ENCODE data around the gene OTOP3. TPM values are rescaled to one million over a fixed set of nuclear protein-coding genes. Genes with fewer than 3 reads are reported as not detected.

OTOP3 gene
- total RNA-seq, 4 donors from 2014 or later: 1.6 to 3.8 TPM; not detected in 2

- Histone ChIP-seq H3K4me1 (peaks cover 0 to 15% (median 6%) of the 10 kb centered on the region in 4 donors), H3K9me3 (no peaks in the 10 kb centered on the region), H3K27me3 (no peaks in the 10 kb centered on the region), H3K36me3 (no peaks in the 10 kb centered on the region), H3K27ac (no peak overlapping the region), H3K4me3 (no peak overlapping the region)
- TF ChIP-seq CTCF (IDR thresholded peaks at IDR 0.05) (no peak), POLR2AphosphoS5 (IDR thresholded peaks at IDR 0.05) (no peak), EP300 (IDR thresholded peaks at IDR 0.05; ENCODE audit: low read depth) (no peak), POLR2A (IDR thresholded peaks at IDR 0.05) (no peak)
- in situ Hi-C loops (cut with MboI; ENCODE audit: low pct_ligation_motif_present in 1 of 4, low pct_unique_long_range_greater_than_20kb in 1 of 4, low sequenced_read_pairs in 3 of 4) (no loop called here), intact Hi-C loops (cut with DNase I; ENCODE audit: low total_unique reads) (no loop called here)
- whole genome bisulfite sequencing, 2 donors (ENCODE audit: low coverage in 1 of 2): 89 to 92% methylated on average over 2 to 7 of the region's 7 CpGs
- no peak for DNase-seq
These were observed 58.7 kb downstream of the OTOP3 start for GRCh38 chr17:74994440-74994839.

GRCh38 chr17:74995847-74996246, 60.1 kb downstream of the OTOP3 start:
- Histone ChIP-seq H3K9me3 (no peaks in the 10 kb centered on the region), H3K4me1 (peaks cover 0 to 6% (median 3%) of the 10 kb centered on the region in 4 donors), H3K4me3 (no peak overlapping the region), H3K27me3 (no peaks in the 10 kb centered on the region), H3K27ac (no peak overlapping the region), H3K36me3 (no peaks in the 10 kb centered on the region)
- no peak for DNase-seq
- 70 to 74% methylated on average over 2 to 5 of the region's 5 CpGs for WGBS, 2 donors (ENCODE audit: low coverage in 1 of 2)
- in situ Hi-C loops (cut with MboI; ENCODE audit: low pct_ligation_motif_present in 1 of 4, low pct_unique_long_range_greater_than_20kb in 1 of 4, low sequenced_read_pairs in 3 of 4) (no loop called here), intact Hi-C loops (cut with DNase I; ENCODE audit: low total_unique reads) (no loop called here)
- no peak for TF ChIP-seq POLR2AphosphoS5 (IDR thresholded peaks at IDR 0.05)

- Histone ChIP-seq H3K27me3 (no peaks in the 10 kb centered on the region), H3K4me1 (no peaks in the 10 kb centered on the region), H3K27ac (no peak overlapping the region), H3K4me3 (no peak overlapping the region), H3K36me3 (no peaks in the 10 kb centered on the region), H3K9me3 (no peaks in the 10 kb centered on the region)
- intact Hi-C loops (cut with DNase I; ENCODE audit: low total_unique reads) (no loop called here), in situ Hi-C loops (cut with MboI; ENCODE audit: low pct_ligation_motif_present in 1 of 4, low pct_unique_long_range_greater_than_20kb in 1 of 4, low sequenced_read_pairs in 3 of 4) (no loop called here)
- no peak for DNase-seq
- WGBS, 2 donors (ENCODE audit: low coverage in 1 of 2): 60 to 82% methylated on average over 1 to 6 of the region's 6 CpGs
- TF ChIP-seq POLR2A (IDR thresholded peaks at IDR 0.05) (no peak), EP300 (IDR thresholded peaks at IDR 0.05; ENCODE audit: low read depth) (no peak), POLR2AphosphoS5 (IDR thresholded peaks at IDR 0.05) (no peak), CTCF (IDR thresholded peaks at IDR 0.05) (no peak)
These were observed 63.1 kb downstream of the OTOP3 start for GRCh38 chr17:74998783-74999182.

- TF ChIP-seq POLR2AphosphoS5 (IDR thresholded peaks at IDR 0.05) (no peak), POLR2A (IDR thresholded peaks at IDR 0.05) (no peak), EP300 (IDR thresholded peaks at IDR 0.05; ENCODE audit: low read depth) (no peak), CTCF (IDR thresholded peaks at IDR 0.05) (no peak)
These were observed 63.8 kb downstream of the OTOP3 start for GRCh38 chr17:74999523-74999922.

More at GRCh38 chr17:74999523-74999922, 63.8 kb downstream of the OTOP3 start:
- H3K9me3 ChIP-seq: no peaks in the 10 kb centered on the region
- H3K27ac ChIP-seq: no peak overlapping the region
- H3K36me3 ChIP-seq: no peaks in the 10 kb centered on the region
- H3K4me1 ChIP-seq: no peaks in the 10 kb centered on the region
- intact Hi-C loops (cut with DNase I; ENCODE audit: low total_unique reads): no loop called here
- DNase-seq: no peak
- 84% methylated on average over 4 of the region's 4 CpGs; no CpG with 5 or more reads in 1 of the 2 donors for WGBS, 2 donors (ENCODE audit: low coverage in 1 of 2)
- in situ Hi-C loops (cut with MboI; ENCODE audit: low pct_ligation_motif_present in 1 of 4, low pct_unique_long_range_greater_than_20kb in 1 of 4, low sequenced_read_pairs in 3 of 4): no loop called here
- H3K4me3 ChIP-seq: no peak overlapping the region
- H3K27me3 ChIP-seq: no peaks in the 10 kb centered on the region

Other genes starting within 250 kb of the OTOP3 start
- 10 to 100 TPM in 1 of 4 donors, 1 to 10 TPM in 2, under 1 TPM in 1; 0.40 to 37.8 (median 3.7) TPM for gene CD300LF, start 223.0 kb upstream of the OTOP3 start, total RNA-seq
- gene RAB37, start 198.6 kb upstream of the OTOP3 start, total RNA-seq: 10 to 100 TPM in 1 of 4 donors, 1 to 10 TPM in 2, not detected in 1; 5.2 to 10.5 (median 5.4) TPM
- 100 to 1,000 TPM; 118 to 463 (median 233) TPM for gene NHERF1, start 187.3 kb upstream of the OTOP3 start, total RNA-seq
- 10 to 100 TPM; 18.3 to 34.4 (median 27.6) TPM for gene NAT9, start 159.6 kb upstream of the OTOP3 start, total RNA-seq
- gene GRIN2C, start 76.0 kb upstream of the OTOP3 start, total RNA-seq: under 1 TPM in 2 of 4 donors, not detected in 2; 0.27 to 0.40 TPM
- 10 to 100 TPM in 2 of 4 donors, 1 to 10 TPM in 2; 5.8 to 16.2 (median 10.4) TPM for gene FDXR, start 62.9 kb upstream of the OTOP3 start, total RNA-seq
- 10 to 100 TPM in 1 of 4 donors, 1 to 10 TPM in 1, under 1 TPM in 1, not detected in 1; 0.64 to 25.8 (median 3.7) TPM for gene FADS6, start 42.3 kb upstream of the OTOP3 start, total RNA-seq
- gene USH1G, start 12.6 kb upstream of the OTOP3 start, total RNA-seq: under 1 TPM in 2 of 4 donors, not detected in 2; 0.27 to 0.32 TPM
- 10 to 100 TPM in 3 of 4 donors, 1 to 10 TPM in 1; 3.4 to 99.1 (median 62.6) TPM for gene OTOP2, start 11.6 kb upstream of the OTOP3 start, total RNA-seq
- 100 to 1,000 TPM in 1 of 4 donors, 10 to 100 TPM in 3; 30.2 to 221 (median 50.7) TPM for gene HID1, start 36.9 kb downstream of the OTOP3 start, total RNA-seq
- gene CDR2L, start 51.7 kb downstream of the OTOP3 start, total RNA-seq: 1 to 10 TPM; 2.0 to 5.6 (median 3.6) TPM
- gene MRPL58, start 76.8 kb downstream of the OTOP3 start, total RNA-seq: 10 to 100 TPM in 2 of 4 donors, under 1 TPM in 1, not detected in 1; 1.00 to 41.3 (median 37.4) TPM
- 100 to 1,000 TPM in 3 of 4 donors, 10 to 100 TPM in 1; 75.2 to 373 (median 245) TPM for gene ATP5PD, start 111.1 kb downstream of the OTOP3 start, total RNA-seq
- gene KCTD2, start 111.3 kb downstream of the OTOP3 start, total RNA-seq: 10 to 100 TPM; 14.5 to 24.7 (median 19.7) TPM
- gene SLC16A5, start 152.1 kb downstream of the OTOP3 start, total RNA-seq: 10 to 100 TPM; 65.9 to 94.6 (median 79.5) TPM
- gene ARMC7, start 174.1 kb downstream of the OTOP3 start, total RNA-seq: 10 to 100 TPM in 3 of 4 donors, 1 to 10 TPM in 1; 8.2 to 41.1 (median 21.4) TPM
- 100 to 1,000 TPM; 162 to 247 (median 208) TPM for gene NT5C, start 195.8 kb downstream of the OTOP3 start, total RNA-seq
- gene JPT1, start 218.6 kb downstream of the OTOP3 start, total RNA-seq: 100 to 1,000 TPM in 3 of 4 donors, 10 to 100 TPM in 1; 61.7 to 293 (median 219) TPM
- gene SUMO2, start 247.1 kb downstream of the OTOP3 start, total RNA-seq: 10 to 100 TPM in 3 of 4 donors, 1 to 10 TPM in 1; 6.4 to 56.5 (median 47.9) TPM